Upper lobe of left lung (tissue), 6 donors: ENCODE measurements around the gene PNO1. TPM values are rescaled to one million over a fixed set of nuclear protein-coding genes. Genes with fewer than 3 reads are reported as not detected.
A peak's percentile ranks its signal among the peaks of the same experiment; 100 is the strongest.

Experiments
- ATAC-seq, 2 donors: fragments of 200-7000 bp; cut with Tn5 transposase; one replicate each; pipeline ENCODE4 v1.9.1; 2022; ENCODE audit warnings: mild to moderate bottlenecking in 2 of 2, moderate library complexity in 2 of 2; ENCODE audit not compliant: low FRiP score in 2 of 2
- DNase-seq, 2 donors: peaks; one replicate each; pipeline ENCODE4 v3.0.0-alpha.2; 2019 to 2020
- H3K27ac ChIP-seq, 4 donors: fragments of 200-600 bp; sonication (generic); one replicate each; pipeline ENCODE4 v1.5.1; 2016 to 2019
- H3K27me3 ChIP-seq, 4 donors: fragments of 200-600 bp; sonication (generic); one replicate each; pipeline ENCODE4 v1.5.1; 2017 to 2019
- H3K36me3 ChIP-seq, 4 donors: fragments of 200-600 bp; sonication (generic); one replicate each; pipeline ENCODE4 v1.5.1; 2016 to 2019
- H3K4me1 ChIP-seq, 4 donors: fragments of 200-600 bp; sonication (generic); one replicate each; pipeline ENCODE4 v1.5.1; 2018 to 2019
- H3K4me3 ChIP-seq, 4 donors: fragments of 200-600 bp; sonication (generic); one replicate each; pipeline ENCODE4 v1.5.1; 2017 to 2019; ENCODE audit warnings: mild to moderate bottlenecking in 2 of 4, moderate library complexity in 1 of 4
- H3K9me3 ChIP-seq, 4 donors: fragments of 200-600 bp; sonication (generic); one replicate each; pipeline ENCODE4 v1.5.1; 2018 to 2019
- CTCF ChIP-seq, 6 experiments: fragments of 450-650 bp in 4 of 6; fragments of 200-600 bp in 2 of 6; sonication (generic) in 2 of 6; IDR thresholded peaks; one replicate each; pipeline ENCODE4 v1.5.1; 2016 to 2019; ENCODE audit warnings: antibody characterized with exemption in 6 of 6
- EP300 ChIP-seq, 4 donors: sonication (generic); formaldehyde crosslinking; IDR thresholded peaks; one replicate each; pipeline ENCODE4 v1.5.1; 2017; ENCODE audit warnings: antibody characterized with exemption in 4 of 4, control low read depth in 2 of 4
- POLR2A ChIP-seq, 4 donors: fragments of 450-650 bp; IDR thresholded peaks; one replicate each; pipeline ENCODE4 v1.5.1; 2016 to 2017; ENCODE audit warnings: antibody characterized with exemption in 4 of 4, mild to moderate bottlenecking in 2 of 4
- POLR2AphosphoS5 ChIP-seq, 2 donors: sonication (generic); formaldehyde crosslinking; IDR thresholded peaks; one replicate each; pipeline ENCODE4 v1.5.1; 2017; ENCODE audit warnings: antibody characterized with exemption in 2 of 2
- WGBS, 2 donors: methylation state at CpG; one replicate each; pipeline ENCODE4 v1.1.5; 2017 to 2018; 5-methylcytosine and 5-hydroxymethylcytosine counted together
- total RNA-seq, 6 donors: library from RNA; depleted of rRNA in 4 of 6; stranded (reverse); fragments of >200 nt in 4 of 6; gene quantifications; one replicate each; pipeline versions ENCODE4 v1.1.0 to v1.2.1, GENCODE V29; 2016 to 2021
- donor health status: DM: no; HTN: no; CAD: no; lungs with moderate emphysema.
- donor health status: DM: no; HTN: yes; CAD: no; lungs with severe emphysema.

PNO1 gene
- total RNA-seq, 6 donors from 2014 or later: 7.2 to 28.1 (median 13.6) TPM

GRCh38 chr2:68193787-68194372 lies 36.2 kb downstream of the PNO1 start:
- Histone ChIP-seq H3K36me3 (no peaks in the 10 kb centered on the region), H3K4me1 (peaks cover 14 to 59% (median 42%) of the 10 kb centered on the region in 4 donors), H3K27me3 (no peaks in the 10 kb centered on the region), H3K9me3 (no peaks in the 10 kb centered on the region), H3K27ac (no peak overlapping the region), H3K4me3 (no peak overlapping the region)
- ATAC-seq (peak in 1 of 2 donors; percentile 57), DNase-seq (no peak)
- 88 to 96% methylated on average over 4 of the region's 4 CpGs for WGBS, 2 donors
- TF ChIP-seq CTCF (IDR thresholded peaks at IDR 0.05) (no peak), POLR2A (IDR thresholded peaks at IDR 0.05) (no peak), EP300 (IDR thresholded peaks at IDR 0.05) (no peak), POLR2AphosphoS5 (IDR thresholded peaks at IDR 0.05) (no peak)

- peaks cover 14 to 58% (median 39%) of the 10 kb centered on the region in 4 donors for H3K4me1 ChIP-seq
- no peaks in the 10 kb centered on the region for H3K9me3 ChIP-seq
- no peaks in the 10 kb centered on the region for H3K27me3 ChIP-seq
- no peak for DNase-seq
- no peak overlapping the region for H3K4me3 ChIP-seq
- H3K27ac ChIP-seq: no peak overlapping the region
- ATAC-seq: peak in 1 of 2 donors; percentile 76
- H3K36me3 ChIP-seq: no peaks in the 10 kb centered on the region
- TF ChIP-seq POLR2AphosphoS5 (IDR thresholded peaks at IDR 0.05) (no peak), CTCF (IDR thresholded peaks at IDR 0.05) (no peak), EP300 (IDR thresholded peaks at IDR 0.05) (no peak), POLR2A (IDR thresholded peaks at IDR 0.05) (no peak)
Observed at GRCh38 chr2:68195096-68195495, 37.4 kb downstream of the PNO1 start.

GRCh38 chr2:68196120-68196716 lies 38.5 kb downstream of the PNO1 start:
- DNase-seq (peak in 1 of 2 donors; percentile 34), ATAC-seq (peak in 1 of 2 donors; percentile 57)
- TF ChIP-seq POLR2A (IDR thresholded peaks at IDR 0.05): no peak
- TF ChIP-seq CTCF (IDR thresholded peaks at IDR 0.05): peak in 4 of 6 experiments; percentile 55 to 69 (median 62)
- Histone ChIP-seq H3K27ac (peak overlapping the region in 1 of 4 donors; percentile 0), H3K9me3 (no peaks in the 10 kb centered on the region), H3K27me3 (no peaks in the 10 kb centered on the region), H3K36me3 (no peaks in the 10 kb centered on the region), H3K4me3 (no peak overlapping the region), H3K4me1 (peaks cover 9 to 50% (median 39%) of the 10 kb centered on the region in 4 donors)
- WGBS, 2 donors: 48 to 50% methylated on average over 4 of the region's 4 CpGs

GRCh38 chr2:68200157-68200787 lies 42.6 kb downstream of the PNO1 start:
- Histone ChIP-seq H3K4me3 (no peak overlapping the region), H3K4me1 (peaks cover 16 to 39% (median 27%) of the 10 kb centered on the region in 4 donors), H3K27me3 (no peaks in the 10 kb centered on the region), H3K27ac (no peak overlapping the region), H3K36me3 (no peaks in the 10 kb centered on the region), H3K9me3 (no peaks in the 10 kb centered on the region)
- no peak for TF ChIP-seq EP300 (IDR thresholded peaks at IDR 0.05)
- no peak for TF ChIP-seq CTCF (IDR thresholded peaks at IDR 0.05)
- TF ChIP-seq POLR2AphosphoS5 (IDR thresholded peaks at IDR 0.05): no peak
- TF ChIP-seq POLR2A (IDR thresholded peaks at IDR 0.05): no peak
- ATAC-seq (no peak), DNase-seq (no peak)
- 68 to 73% methylated on average over 4 of the region's 4 CpGs for WGBS, 2 donors
